Stimulated activated CD4-positive, alpha-beta T cell treated with anti-CD3 and anti-CD28 coated beads, Interleukin-1b, Interleukin-23, amount 100 ng/mL, for 4 hours (primary cell): Measurements from ENCODE around the gene RPL37.
A peak's percentile ranks its signal among the peaks of the same experiment; 100 is the strongest.
"Not testable (repeated sequence)": the region's sequence is repeated elsewhere in the genome, so short reads cannot be mapped to it uniquely, and the experiment has no call there.

ENCODE experiments used
- DNase-seq, 2 donors: peaks; one replicate each; pipeline ENCODE4 v3.0.0-alpha.2; 2020; ENCODE audit warnings: low read depth in 2 of 2

Gene RPL37

GRCh38 chr5:40834849-40835787 lies at the start of gene RPL37:
Gene RPL37 (minus strand): TSS chr5:40835222. CDS start chr5:40835185, 37 bp downstream.
- peak; percentile 79 to 86 for DNase-seq

GRCh38 chr5:40883051-40883450 lies 48.0 kb upstream of the RPL37 start:
- DNase-seq = not testable (repeated sequence)

DNA sequence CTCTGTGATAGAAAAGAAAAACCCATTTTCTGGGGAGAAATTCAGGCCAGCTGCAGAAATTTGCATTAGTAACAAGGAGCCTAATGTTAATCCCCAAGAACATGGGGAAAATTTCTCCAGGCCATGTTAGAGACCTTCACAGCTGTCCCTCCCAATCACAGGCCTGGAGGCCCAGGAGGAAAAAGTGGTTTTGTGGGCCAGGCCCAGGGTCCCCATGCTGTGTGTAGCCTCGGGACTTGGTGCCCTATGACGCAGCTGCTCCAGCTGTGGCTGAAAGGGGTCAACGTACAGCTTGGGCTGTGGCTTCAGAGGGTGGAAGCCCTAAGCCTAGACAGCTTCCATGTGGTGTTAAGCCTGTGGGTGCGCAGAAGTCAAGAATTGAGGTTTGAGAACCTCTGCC lies 47.3 kb upstream of the RPL37 start:
- DNase-seq = no peak

DNA sequence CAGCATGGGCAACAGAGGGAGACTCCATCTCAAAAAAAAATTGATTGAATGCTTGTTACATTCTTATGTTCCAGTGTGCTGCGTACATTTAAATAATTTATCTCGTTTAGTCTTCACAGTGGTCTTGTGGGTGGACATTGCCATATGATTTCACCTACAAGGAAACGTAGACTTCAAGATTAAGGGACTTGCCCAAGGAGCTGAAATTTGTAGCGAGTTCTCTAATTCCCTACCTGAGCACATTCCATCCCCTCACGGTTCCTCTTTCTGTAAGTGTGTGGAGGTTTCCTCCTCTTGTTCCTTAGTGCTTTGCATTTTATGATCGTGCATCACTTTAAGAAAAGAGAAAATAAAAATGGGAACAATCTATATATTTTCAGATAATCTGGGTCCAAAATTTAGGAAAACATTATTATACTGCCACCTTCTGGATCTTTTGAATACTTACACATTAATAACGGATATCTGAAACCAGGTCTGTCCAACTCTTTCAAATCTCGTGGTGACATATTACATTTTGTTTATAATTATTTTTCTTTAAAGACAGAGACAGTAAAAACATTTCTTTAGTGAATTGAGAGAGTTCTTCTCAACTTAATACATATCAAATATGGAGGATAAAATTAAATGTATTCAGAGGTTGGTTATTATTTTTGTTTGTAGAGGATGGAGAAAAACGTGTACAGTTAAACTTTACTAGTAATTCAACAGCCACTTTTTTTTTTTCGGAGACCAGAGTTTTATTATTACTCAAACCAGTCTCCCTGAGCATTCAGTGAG lies 44.3 kb upstream of the RPL37 start:
- DNase-seq = no peak

- DNase-seq = peak in 1 of 2 donors; percentile 12
Observed at GRCh38 chr5:40877371-40877988, 42.5 kb upstream of the RPL37 start.

DNA sequence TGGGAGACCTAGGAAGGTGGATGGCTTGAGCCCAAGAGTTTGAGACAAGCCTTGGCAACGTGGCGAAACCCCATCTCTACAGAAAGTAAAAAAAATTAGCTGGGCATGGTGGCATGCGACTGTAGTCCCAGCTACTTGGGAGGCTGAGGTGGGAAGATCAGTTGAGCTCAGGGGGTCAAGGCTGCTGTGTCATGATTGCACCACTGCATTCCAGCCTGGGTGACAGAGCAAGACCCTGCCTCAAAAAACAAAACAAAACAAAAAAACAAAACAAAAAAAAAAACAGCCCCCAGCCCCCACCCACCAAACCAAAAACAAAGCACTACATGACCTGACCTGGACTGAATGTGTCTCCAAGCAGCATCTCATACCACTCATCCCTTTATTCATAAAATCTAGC lies 40.9 kb upstream of the RPL37 start:
- no peak for DNase-seq

DNA sequence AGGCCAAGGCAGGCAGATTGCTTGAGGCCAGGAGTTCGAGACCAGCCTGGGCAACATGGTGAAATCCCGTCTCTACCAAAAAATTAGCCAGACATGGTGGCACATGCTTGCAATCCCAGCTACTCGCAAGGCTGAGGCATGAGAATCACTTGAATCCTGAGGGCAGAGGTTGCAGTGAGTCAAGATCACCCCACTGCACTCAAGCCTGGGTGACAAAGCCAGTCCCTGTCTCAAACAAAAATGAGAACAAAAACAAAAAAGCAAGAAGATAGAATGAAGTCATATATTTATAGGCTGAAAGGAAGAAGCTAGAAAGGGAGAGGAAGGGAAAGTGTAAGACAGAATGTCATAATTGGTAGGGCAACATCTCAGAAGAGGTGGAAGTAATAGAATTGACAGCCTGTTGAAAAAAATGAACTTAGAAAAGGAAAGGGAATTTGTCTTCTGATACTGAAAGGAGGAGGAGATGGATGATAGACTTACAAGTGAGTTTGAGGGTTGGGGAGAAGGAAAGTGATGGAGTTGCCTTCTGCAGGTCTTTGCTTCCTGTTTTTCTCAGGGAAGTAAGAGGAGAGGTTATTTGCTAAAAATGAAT lies 38.4 kb upstream of the RPL37 start:
- DNase-seq = no peak

DNA sequence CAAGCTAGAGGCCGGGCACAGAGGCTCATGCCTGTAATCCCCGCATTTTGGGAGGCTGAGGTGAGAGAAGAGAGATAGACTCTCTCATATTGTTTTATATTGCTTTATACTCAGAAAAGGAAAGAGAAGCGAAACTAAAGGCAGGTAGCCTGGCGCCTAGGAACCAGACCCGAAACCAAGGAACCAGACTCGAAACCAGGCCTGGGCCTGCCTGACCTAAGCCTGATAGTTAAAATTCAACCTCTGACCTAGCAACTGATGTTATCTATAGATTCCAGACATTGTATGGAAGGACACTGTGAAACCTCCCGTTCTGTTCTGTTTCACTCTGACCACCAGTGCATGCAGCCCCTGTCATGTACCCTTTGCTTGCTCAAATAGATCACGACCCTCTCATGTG lies 37.2 kb upstream of the RPL37 start:
- not testable (repeated sequence) for DNase-seq

DNA sequence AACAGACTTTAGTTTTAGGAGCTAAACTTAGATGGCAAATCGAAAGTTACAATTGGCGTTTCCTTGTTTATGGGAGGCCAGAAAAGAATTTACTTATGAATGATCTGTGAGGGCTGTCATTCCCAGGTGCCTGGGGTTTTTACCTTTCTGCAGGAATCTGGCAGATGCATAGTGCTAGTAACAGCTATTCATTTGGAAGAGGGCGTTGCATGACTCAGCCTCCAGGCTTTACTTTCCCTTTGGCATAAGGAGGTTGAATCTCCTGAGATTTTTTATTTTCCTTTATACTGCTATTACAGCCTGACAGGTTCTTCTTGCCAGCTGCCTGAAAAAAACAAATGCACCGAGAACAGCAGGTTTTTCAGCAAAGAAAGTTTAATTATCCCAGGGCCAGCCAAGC lies 36.2 kb upstream of the RPL37 start:
- DNase-seq = no peak

GRCh38 chr5:40869384-40869783 lies 34.4 kb upstream of the RPL37 start:
- DNase-seq = no peak

DNA sequence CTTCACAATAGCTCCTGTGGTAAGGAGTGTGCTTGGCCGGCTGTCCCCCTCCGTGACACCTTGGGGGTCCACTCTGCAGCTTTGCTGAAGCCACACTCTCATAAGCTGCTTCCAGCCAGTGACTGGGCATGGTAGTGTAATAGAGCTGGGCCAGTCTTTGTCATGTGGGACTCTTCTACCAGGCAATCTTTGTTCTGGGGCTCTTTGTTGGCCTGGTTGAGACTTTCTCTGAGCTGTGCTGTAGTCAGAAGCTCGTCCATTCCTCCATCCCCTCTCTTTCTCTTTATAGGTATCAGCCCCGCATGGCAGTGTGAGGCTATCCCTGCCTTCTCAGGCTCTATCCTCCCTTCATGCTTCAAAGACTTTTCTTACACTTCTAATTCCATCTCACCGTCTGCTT lies 31.8 kb upstream of the RPL37 start:
- DNase-seq = no peak

DNA sequence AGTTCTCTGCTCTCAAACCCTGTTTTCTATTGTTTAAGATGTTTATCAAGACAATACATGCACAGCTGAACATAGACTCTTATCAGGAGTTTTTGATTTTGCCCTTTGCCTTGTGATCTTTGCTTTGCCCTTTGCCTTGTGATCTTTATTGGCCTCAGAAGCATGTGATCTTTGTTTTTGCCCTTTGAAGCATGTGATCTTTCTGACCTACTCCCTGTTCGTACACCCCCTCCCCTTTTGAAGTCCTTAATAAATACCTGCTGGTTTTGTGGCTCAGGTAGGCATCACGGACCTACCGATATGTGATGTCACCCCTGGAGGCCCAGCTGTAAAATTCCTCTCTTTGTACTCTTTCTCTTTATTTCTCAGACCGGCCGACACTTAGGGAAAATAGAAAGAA lies 30.0 kb upstream of the RPL37 start:
- not testable (repeated sequence) for DNase-seq

DNA sequence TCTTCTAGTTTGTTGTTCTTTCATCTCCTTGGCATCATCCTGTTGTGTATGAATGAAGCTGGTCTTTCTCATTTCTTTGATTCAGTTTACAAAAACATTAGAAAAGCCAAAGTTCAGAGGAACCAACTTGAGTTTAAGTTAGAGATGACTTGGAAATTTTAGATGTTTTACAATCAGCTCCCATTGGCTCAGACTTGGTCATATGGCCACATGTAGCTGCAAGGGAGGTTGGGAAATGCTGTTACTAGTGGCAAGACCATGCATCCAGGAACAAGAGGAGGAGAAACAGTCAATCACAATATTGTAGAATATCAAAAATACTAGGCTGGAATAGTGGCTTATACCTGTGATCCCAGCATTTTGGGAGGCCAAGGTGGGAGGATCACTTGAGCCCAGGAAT lies 25.7 kb upstream of the RPL37 start:
- no peak for DNase-seq

DNA sequence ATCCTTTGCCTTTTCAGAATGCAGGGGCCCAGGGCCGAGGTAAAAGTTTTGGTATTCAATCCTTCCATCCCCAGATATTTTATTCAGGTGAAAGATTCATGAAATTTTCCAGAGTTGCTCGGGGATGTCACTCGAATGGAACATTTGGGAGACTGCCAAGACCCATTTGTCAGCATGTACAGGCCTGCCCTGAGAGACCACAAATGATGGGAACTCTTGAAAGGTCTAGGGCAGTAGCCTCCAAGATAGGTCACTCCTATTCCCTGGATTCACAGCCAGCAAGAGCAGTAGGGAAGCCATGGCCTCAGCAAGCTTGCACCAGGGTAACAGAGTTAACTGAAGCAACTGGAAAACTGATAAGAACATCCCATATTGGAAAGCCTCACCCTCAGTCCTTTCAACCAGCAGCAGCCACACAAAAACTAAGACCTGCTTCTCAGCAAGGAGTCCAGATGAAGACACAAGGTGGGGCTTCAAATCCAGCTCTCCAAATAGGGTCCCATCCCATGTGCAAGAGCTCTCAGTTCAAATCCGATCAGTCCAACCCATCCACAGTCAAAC lies 18.7 kb upstream of the RPL37 start:
- no peak for DNase-seq

DNA sequence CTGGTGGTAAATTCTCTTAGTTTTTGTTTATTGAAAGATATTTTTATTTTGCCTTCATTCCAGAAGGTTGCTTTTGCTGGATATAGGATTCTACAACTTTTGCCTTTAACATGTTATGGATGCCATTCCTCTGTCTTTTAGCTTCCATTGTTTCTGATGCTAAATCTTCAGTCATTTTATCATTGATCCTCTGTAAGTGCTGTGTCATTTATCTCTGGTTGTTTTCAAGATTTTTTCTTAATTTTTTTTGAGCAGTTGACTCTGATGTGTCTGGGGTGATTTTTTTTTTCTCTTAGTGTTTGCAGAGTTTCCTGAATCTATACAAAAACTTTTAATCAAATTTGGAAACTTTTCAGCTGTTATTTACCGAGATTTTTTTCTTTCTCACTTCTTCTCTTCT lies 12.5 kb upstream of the RPL37 start:
- no peak for DNase-seq

DNA sequence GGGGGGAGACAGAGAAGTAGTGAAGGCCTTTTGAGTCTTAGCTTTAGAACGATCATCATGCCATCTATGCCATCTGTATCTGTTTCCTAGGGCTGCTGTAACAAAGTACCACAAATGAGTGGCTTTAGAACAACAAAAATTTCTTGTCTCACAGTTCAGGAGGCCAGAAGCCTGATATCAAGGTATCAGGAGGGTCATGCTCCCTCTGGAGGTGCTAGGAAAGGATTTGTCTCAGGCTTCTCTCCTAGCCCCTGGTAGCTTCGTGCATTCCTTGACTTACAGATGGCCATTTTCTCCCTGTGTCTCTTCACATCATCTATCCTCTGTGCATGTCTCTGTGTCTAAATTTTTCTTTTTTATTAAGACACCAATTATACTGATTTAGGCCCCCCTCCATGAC lies 11.3 kb upstream of the RPL37 start:
- no peak for DNase-seq

DNA sequence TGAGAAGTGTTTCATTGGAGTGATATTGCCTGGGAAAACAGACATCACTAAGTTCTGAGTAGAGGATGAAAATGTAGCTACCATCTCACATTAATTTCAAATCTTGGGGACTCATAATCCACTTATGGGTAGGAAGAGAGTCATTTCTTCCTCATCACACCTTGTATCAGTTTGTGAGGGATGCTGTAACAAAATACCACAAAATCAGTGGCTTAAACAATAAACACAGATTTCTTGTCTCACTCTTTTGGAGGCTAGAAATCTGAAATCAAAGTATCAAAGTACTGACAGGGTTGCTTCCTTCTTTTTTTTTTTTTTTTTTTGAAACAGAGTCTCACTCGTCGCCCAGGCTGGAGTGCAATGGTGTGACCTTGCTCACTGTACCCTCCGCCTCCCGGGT lies 9.5 kb upstream of the RPL37 start:
- DNase-seq = no peak

GRCh38 chr5:40842351-40842750 lies 7.3 kb upstream of the RPL37 start:
- no peak for DNase-seq

- no peak for DNase-seq
Observed at GRCh38 chr5:40841068-40841805, 6.2 kb upstream of the RPL37 start, which contains the start of gene CARD6. Gene CARD6 (plus strand): TSS chr5:40841367. CDS start chr5:40841383, 16 bp downstream.

GRCh38 chr5:40838086-40838485 lies 3.1 kb upstream of the RPL37 start:
- no peak for DNase-seq

DNA sequence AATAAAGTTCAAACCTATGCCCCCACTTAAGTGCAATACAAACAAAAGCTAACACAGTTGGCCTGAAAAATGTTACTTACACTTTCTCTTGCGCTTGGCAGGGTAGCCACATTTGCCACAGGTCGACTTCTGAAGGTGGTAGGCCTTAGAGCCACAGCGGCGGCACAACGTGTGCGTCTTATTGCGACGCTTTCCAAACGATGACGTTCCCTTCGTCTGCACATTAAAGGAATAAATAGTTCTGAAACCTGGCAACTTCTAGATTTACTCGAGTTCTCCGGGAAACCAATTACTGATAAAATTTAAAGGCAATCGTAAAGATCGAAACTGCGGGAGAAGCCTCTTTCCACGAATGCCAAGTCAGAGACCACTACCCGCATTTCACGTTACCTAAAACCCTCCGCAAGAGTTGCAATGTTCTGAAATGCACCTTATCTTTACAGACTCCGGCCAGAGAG lies 602 bp downstream of the RPL37 start:
- DNase-seq = peak in 1 of 2 donors; percentile 21
